ENCODE data around the gene S1PR3. TPM values are rescaled to one million over a fixed set of nuclear protein-coding genes. Genes with fewer than 3 reads are reported as not detected.

The S1PR3 gene
- total RNA-seq, 1 experiment from 2014 or later: 2.8 TPM

DNA sequence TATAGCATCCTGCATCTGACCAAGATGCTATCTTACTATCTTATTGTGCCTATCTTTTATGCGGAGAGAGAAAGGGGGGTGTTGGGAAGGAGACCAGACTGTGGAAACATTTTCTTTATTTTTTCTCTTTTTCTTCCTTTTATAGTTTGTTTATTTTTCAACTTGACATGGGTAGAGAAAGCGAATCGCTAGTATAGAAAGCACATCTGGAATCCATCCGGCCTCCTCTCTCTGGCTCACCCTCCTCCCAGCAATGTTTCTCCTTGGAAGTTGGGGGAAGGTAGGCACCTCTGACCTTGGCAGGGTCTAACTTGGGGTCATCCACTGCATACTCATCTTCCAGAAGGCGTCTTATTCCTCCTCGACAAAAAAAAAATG, 3.9 kb downstream of the S1PR3 start:
- H3K4me3 Mint-ChIP-seq (ENCODE audit: unreplicated experiment): no peak overlapping the region
- POLR2A ChIA-PET: no interaction called here

DNA sequence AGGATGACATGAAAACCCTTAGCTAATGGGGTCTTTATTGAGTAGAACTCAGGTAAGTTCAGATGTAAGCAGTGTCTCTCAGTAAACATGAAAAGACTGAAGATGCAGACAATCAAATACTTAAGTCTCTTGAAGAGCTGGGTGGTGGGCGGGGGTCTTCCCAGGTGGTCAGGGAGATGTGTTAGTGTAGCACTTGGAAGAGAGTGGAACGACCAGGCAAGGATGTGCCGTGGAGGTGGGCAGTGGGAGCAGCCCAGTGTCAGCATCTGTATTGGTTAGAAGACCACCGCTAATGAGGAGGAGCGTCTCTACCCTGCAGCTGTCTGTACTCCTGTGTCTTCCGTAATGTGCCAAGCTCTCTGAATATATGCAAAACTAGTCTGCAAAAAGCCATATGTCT, 4.4 kb downstream of the S1PR3 start:
- CTCF ChIA-PET: interaction anchor here (0.7 kb wide), 1 partner anchor 417 kb away, joined by 5 read pairs; no protein-coding TSS in a partner anchor
- intact Hi-C loops (cut with micrococcal nuclease): no loop called here
- H3K27ac Mint-ChIP-seq (ENCODE audit: low read depth, unreplicated experiment): no peak overlapping the region
- no peak overlapping the region for H3K4me3 Mint-ChIP-seq (ENCODE audit: unreplicated experiment)
- H3K4me1 Mint-ChIP-seq (ENCODE audit: insufficient read depth, unreplicated experiment): peaks cover 18% of the 10 kb centered on the region
- no peak for DNase-seq (ENCODE audit: unreplicated experiment)
- no TSS peak for BruUV-seq (replicated peaks)
- TF ChIP-seq, protein P1, sequence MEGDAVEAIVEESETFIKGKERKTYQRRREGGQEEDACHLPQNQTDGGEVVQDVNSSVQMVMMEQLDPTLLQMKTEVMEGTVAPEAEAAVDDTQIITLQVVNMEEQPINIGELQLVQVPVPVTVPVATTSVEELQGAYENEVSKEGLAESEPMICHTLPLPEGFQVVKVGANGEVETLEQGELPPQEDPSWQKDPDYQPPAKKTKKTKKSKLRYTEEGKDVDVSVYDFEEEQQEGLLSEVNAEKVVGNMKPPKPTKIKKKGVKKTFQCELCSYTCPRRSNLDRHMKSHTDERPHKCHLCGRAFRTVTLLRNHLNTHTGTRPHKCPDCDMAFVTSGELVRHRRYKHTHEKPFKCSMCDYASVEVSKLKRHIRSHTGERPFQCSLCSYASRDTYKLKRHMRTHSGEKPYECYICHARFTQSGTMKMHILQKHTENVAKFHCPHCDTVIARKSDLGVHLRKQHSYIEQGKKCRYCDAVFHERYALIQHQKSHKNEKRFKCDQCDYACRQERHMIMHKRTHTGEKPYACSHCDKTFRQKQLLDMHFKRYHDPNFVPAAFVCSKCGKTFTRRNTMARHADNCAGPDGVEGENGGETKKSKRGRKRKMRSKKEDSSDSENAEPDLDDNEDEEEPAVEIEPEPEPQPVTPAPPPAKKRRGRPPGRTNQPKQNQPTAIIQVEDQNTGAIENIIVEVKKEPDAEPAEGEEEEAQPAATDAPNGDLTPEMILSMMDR (IDR thresholded peaks at IDR 0.05; ENCODE audit: unreplicated experiment): no peak
- no peaks in the 10 kb centered on the region for H3K27me3 Mint-ChIP-seq (ENCODE audit: insufficient read depth, unreplicated experiment)
- POLR2A ChIA-PET: no interaction called here
- H3K36me3 Mint-ChIP-seq (ENCODE audit: insufficient read depth, unreplicated experiment): no peaks in the 10 kb centered on the region
- H3K9me3 Mint-ChIP-seq (ENCODE audit: unreplicated experiment): no peaks in the 10 kb centered on the region

More for the DNA sequence above, 3.9 kb downstream of the S1PR3 start:
- peaks cover 18% of the 10 kb centered on the region for H3K4me1 Mint-ChIP-seq (ENCODE audit: insufficient read depth, unreplicated experiment)
- DNase-seq (ENCODE audit: unreplicated experiment): no peak
- no peak overlapping the region for H3K27ac Mint-ChIP-seq (ENCODE audit: low read depth, unreplicated experiment)
- CTCF ChIA-PET: interaction anchor here (0.7 kb wide), 1 partner anchor 417 kb away, joined by 5 read pairs; no protein-coding TSS in a partner anchor
- H3K9me3 Mint-ChIP-seq (ENCODE audit: unreplicated experiment): no peaks in the 10 kb centered on the region
- TF ChIP-seq, protein P1 (IDR thresholded peaks at IDR 0.05; ENCODE audit: unreplicated experiment): no peak
- no peaks in the 10 kb centered on the region for H3K27me3 Mint-ChIP-seq (ENCODE audit: insufficient read depth, unreplicated experiment)
- BruUV-seq (replicated peaks): no TSS peak
- intact Hi-C loops (cut with micrococcal nuclease): no loop called here
- no peaks in the 10 kb centered on the region for H3K36me3 Mint-ChIP-seq (ENCODE audit: insufficient read depth, unreplicated experiment)

DNA sequence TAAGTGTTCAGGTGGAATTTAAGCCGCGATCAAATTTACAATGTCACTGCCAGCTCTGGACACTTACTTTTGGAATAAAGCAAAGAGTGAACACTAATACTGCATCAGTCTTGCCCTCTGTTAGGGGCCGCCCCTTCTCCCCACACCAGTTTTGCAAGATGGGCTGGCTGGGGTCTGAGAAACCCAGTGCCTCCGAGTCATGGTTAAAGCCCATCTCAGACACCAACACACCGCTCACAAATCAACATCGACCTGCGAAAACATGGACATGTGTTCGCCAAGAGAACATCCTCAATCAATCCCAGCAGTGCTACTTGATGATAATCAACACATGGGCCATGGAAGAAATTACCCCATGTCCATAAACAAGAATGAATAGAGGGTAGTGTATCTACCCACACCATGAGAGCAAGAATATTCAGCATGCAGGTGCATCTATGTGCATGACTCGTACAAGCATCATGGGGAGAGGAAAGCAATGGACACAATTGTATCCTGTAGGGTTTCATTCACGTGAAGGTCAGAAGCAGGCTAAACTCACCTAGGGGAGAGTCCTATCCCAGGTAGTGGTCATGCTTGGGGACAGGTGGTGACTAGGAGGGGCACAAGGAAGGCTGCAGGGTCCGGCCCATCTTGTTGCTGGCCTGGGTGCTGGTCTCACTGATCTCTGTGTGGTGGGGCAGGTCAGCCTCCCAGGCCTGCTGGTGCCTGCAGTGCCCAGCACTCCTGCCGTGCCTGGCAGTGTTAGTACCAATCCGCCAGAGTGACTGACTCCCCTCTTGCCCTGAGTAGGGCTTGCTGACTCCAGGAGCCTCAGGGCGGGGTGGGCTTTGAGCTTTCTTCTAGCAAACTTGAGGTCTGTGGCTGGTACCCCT, 5.0 kb downstream of the S1PR3 start:
- BruUV-seq (replicated peaks): no TSS peak
- ChIA-PET CTCF (interaction anchor here (0.7 kb wide), 1 partner anchor 418 kb away, joined by 5 read pairs; no protein-coding TSS in a partner anchor), POLR2A (no interaction called here)
- Mint-ChIP-seq H3K4me3 (ENCODE audit: unreplicated experiment) (no peak overlapping the region), H3K4me1 (ENCODE audit: insufficient read depth, unreplicated experiment) (peaks cover 23% of the 10 kb centered on the region), H3K9me3 (ENCODE audit: unreplicated experiment) (no peaks in the 10 kb centered on the region), H3K27me3 (ENCODE audit: insufficient read depth, unreplicated experiment) (no peaks in the 10 kb centered on the region), H3K27ac (ENCODE audit: low read depth, unreplicated experiment) (no peak overlapping the region), H3K36me3 (ENCODE audit: insufficient read depth, unreplicated experiment) (no peaks in the 10 kb centered on the region)
- no peak for DNase-seq (ENCODE audit: unreplicated experiment)
- intact Hi-C loops (cut with micrococcal nuclease): no loop called here
- TF ChIP-seq, protein P1 (IDR thresholded peaks at IDR 0.05; ENCODE audit: unreplicated experiment): no peak

DNA sequence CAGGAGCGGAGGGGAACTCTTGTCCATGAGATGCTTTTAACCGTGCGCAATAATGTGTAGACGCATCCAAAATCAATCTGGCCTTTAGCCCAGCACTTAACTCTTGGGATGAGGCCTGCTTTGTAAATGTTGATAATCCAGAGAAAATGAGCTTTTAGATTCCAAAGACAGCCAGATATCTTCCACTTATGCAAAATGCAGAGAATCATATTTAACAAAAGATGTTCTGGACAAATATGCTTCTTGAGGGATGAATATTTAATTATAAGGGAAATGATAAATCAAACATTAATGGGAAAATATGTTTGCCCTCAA, 5.6 kb downstream of the S1PR3 start:
- BruUV-seq (replicated peaks): no TSS peak
- CTCF ChIA-PET: interaction anchor here (0.7 kb wide), 3 partner anchors 11 to 336 kb away, joined by 3 to 4 read pairs (median 3); no protein-coding TSS in a partner anchor
- H3K4me1 Mint-ChIP-seq (ENCODE audit: insufficient read depth, unreplicated experiment): peaks cover 19% of the 10 kb centered on the region

More for the DNA sequence above, 5.6 kb downstream of the S1PR3 start:
- POLR2A ChIA-PET: no interaction called here
- peaks cover 4% of the 10 kb centered on the region for H3K36me3 Mint-ChIP-seq (ENCODE audit: insufficient read depth, unreplicated experiment)
- H3K9me3 Mint-ChIP-seq (ENCODE audit: unreplicated experiment): no peaks in the 10 kb centered on the region
- DNase-seq (ENCODE audit: unreplicated experiment): no peak
- intact Hi-C loops (cut with micrococcal nuclease): no loop called here
- no peak overlapping the region for H3K27ac Mint-ChIP-seq (ENCODE audit: low read depth, unreplicated experiment)
- H3K4me3 Mint-ChIP-seq (ENCODE audit: unreplicated experiment): no peak overlapping the region
- TF ChIP-seq, protein P1 (IDR thresholded peaks at IDR 0.05; ENCODE audit: unreplicated experiment): no peak
- H3K27me3 Mint-ChIP-seq (ENCODE audit: insufficient read depth, unreplicated experiment): no peaks in the 10 kb centered on the region

Data from MCF 10A (cell line).